Nucleus accumbens (tissue), 56 donors: ENCODE data around the gene PRKG1.

Experiments
- DNase-seq, 56 donors: peaks; one replicate each; lab custom pipeline; 2025; lab: John Stamatoyannopoulos, UW

Gene PRKG1

GRCh38 chr10:51617576-51618235 lies 543.4 kb downstream of the PRKG1 start:
- no peak for DNase-seq

- DNase-seq: no peak
These were observed 545.1 kb downstream of the PRKG1 start for GRCh38 chr10:51619365-51619764.

GRCh38 chr10:51620131-51620530 lies 545.8 kb downstream of the PRKG1 start:
- no peak for DNase-seq

GRCh38 chr10:51624013-51624412 lies 549.7 kb downstream of the PRKG1 start:
- DNase-seq: no peak

- DNase-seq: no peak
These were observed 555.8 kb downstream of the PRKG1 start for GRCh38 chr10:51629934-51630639.

- no peak for DNase-seq
These were observed 556.3 kb downstream of the PRKG1 start for GRCh38 chr10:51630640-51631005.

GRCh38 chr10:51635436-51635835 lies 561.1 kb downstream of the PRKG1 start:
- DNase-seq: no peak

- no peak for DNase-seq
These were observed 563.9 kb downstream of the PRKG1 start for GRCh38 chr10:51638211-51638610.

- DNase-seq: no peak
These were observed 564.5 kb downstream of the PRKG1 start for GRCh38 chr10:51638737-51639136.

GRCh38 chr10:51640120-51640819 lies 566.0 kb downstream of the PRKG1 start:
- no peak for DNase-seq

GRCh38 chr10:51642581-51642980 lies 568.3 kb downstream of the PRKG1 start:
- no peak for DNase-seq

GRCh38 chr10:51643734-51644133 lies 569.4 kb downstream of the PRKG1 start:
- DNase-seq: no peak

GRCh38 chr10:51649064-51649463 lies 574.8 kb downstream of the PRKG1 start:
- no peak for DNase-seq

GRCh38 chr10:51651063-51651462 lies 576.8 kb downstream of the PRKG1 start:
- DNase-seq: no peak

GRCh38 chr10:51653025-51653424 lies 578.7 kb downstream of the PRKG1 start:
- no peak for DNase-seq

GRCh38 chr10:51654918-51655317 lies 580.6 kb downstream of the PRKG1 start:
- no peak for DNase-seq

- DNase-seq: no peak
These were observed 582.2 kb downstream of the PRKG1 start for GRCh38 chr10:51656503-51656902.

GRCh38 chr10:51658000-51658399 lies 583.7 kb downstream of the PRKG1 start:
- DNase-seq: no peak

- DNase-seq: no peak
These were observed 585.1 kb downstream of the PRKG1 start for GRCh38 chr10:51659344-51659743.

GRCh38 chr10:51663086-51663485 lies 588.8 kb downstream of the PRKG1 start:
- DNase-seq: no peak

- no peak for DNase-seq
These were observed 592.2 kb downstream of the PRKG1 start for GRCh38 chr10:51666456-51666855.
